Stimulated activated CD4-positive, alpha-beta T cell treated with anti-CD3 and anti-CD28 coated beads, Interleukin-15, amount 100 ng/mL, for 48 hours (primary cell): ENCODE data around the gene LBR.
"Not testable (repeated sequence)": the region's sequence is repeated elsewhere in the genome, so short reads cannot be mapped to it uniquely, and the experiment has no call there.

Source experiments
- DNase-seq, 2 donors: peaks; one replicate each; pipeline ENCODE4 v3.0.0-alpha.2; 2020; ENCODE audit warnings: low read depth in 2 of 2

Gene LBR

GRCh38 chr1:225427235-225428067 lies at the start of gene LBR:
TSS of gene LBR (minus strand) at chr1:225428038. CDS start at chr1:225424075, 3,963 bp downstream.
- DNase-seq = no peak

GRCh38 chr1:225477296-225477911 lies 49.6 kb upstream of the LBR start:
- DNase-seq = no peak

GRCh38 chr1:225476538-225476988 lies 48.7 kb upstream of the LBR start:
- DNase-seq = no peak

DNA sequence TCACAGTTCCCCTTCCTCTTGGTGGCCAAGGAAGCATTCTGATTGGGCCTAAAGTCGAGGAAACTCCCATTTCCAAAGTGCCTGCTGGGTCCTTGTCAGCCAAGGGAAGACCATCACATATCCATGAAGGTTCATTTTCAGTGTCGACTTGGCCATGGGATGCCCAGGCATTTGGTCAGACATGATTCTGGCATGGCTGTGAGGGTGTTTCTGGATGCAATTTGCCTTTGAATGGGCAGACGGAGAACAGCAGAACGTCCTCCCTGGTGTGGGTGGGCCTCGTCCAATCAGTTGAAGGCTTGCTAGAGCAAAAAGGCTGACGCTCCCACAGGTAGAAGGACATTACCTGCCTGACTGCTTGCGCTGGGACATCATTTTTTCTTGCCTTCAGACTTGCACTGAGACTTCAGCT lies 48.3 kb upstream of the LBR start:
- DNase-seq = no peak

- DNase-seq = peak in 1 of 2 donors; percentile 43
Measured at GRCh38 chr1:225474986-225475820, 47.4 kb upstream of the LBR start.

DNA sequence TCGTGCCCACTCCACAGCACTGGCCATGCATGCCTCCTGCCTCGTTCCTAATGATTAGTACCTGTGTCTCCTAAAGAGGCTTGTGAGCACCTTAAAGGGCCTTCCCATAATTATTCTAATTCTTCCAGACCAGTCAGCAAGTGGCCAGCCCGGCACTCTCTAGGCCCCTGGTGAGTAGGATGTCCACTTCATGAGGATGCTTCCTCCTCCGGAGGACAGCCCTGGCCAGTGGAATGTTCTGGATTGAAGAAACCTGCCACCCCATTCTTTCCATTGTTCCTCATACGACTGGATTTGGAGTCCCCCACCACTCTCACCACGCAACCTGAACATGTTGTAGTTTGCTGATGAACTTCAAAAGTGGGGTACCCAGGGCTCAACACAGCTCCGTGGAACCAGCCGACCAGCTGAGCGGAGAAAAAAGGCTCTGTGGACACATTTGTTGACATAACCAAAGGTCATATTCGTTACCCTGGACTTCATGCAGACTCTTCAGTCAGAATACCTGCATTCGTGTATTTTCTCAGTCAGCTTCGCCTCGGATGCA lies 46.7 kb upstream of the LBR start:
- no peak for DNase-seq

GRCh38 chr1:225473676-225474438 lies 46.0 kb upstream of the LBR start:
- DNase-seq = not testable (repeated sequence)

- DNase-seq = not testable (repeated sequence)
Measured at GRCh38 chr1:225473266-225473665, 45.4 kb upstream of the LBR start.

DNA sequence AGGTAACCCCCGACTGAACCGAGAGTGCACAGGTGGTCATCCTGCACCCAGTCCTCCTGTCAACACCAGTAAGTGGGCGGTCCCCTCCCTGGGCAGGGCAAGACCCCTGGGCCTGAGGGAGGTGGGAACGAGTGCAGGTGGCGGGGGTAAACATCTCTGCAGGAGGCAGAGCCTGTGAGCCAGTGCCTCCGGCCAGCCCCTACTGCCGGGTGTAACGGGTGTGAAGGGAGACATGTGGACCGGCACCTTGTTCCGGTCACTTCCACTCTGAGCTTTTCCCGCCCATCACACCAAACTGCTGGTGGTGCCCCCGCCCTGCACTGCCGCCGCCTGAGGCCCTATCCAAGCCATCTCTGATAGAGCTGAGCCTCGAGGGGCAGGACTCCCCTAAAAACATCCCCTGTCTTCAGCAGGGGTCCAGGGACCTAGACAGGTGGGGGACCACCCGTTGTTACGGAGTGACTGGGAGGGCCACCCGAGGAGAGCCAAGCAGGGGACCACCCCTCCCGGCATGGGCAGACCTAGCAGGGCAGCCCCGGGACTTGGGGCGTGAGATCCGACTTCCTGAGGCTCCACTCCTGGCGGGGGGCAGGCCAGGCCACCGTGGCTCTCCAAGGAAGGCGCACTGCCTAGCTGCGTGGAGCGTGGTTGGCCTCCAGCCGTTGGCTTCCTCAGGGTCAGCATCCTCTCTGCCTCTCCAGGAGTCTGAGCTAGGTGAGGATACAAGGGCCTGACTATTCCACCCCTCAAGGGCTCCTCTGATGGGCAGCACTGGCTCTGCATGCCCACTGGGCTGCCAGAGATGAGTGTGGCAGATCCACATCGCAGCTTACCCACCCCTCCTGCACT lies 43.8 kb upstream of the LBR start:
- DNase-seq = no peak

DNA sequence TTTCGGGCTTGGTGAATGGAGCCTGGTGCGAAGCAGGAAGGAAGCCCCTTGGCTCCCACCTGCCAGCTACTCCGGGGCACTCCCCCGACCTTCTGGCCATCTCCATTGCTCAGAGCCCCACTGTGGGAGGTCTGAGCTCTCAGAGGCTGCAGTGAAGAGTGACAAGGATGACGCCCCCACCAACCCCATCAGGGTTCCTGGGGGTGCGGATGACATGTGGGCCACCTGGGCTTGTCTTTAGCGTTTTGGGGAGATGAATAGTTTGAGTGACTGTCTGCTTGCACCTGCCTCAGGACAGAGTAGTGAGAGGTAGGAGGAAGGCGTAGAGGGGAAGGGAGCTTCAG lies 43.2 kb upstream of the LBR start:
- no peak for DNase-seq

DNA sequence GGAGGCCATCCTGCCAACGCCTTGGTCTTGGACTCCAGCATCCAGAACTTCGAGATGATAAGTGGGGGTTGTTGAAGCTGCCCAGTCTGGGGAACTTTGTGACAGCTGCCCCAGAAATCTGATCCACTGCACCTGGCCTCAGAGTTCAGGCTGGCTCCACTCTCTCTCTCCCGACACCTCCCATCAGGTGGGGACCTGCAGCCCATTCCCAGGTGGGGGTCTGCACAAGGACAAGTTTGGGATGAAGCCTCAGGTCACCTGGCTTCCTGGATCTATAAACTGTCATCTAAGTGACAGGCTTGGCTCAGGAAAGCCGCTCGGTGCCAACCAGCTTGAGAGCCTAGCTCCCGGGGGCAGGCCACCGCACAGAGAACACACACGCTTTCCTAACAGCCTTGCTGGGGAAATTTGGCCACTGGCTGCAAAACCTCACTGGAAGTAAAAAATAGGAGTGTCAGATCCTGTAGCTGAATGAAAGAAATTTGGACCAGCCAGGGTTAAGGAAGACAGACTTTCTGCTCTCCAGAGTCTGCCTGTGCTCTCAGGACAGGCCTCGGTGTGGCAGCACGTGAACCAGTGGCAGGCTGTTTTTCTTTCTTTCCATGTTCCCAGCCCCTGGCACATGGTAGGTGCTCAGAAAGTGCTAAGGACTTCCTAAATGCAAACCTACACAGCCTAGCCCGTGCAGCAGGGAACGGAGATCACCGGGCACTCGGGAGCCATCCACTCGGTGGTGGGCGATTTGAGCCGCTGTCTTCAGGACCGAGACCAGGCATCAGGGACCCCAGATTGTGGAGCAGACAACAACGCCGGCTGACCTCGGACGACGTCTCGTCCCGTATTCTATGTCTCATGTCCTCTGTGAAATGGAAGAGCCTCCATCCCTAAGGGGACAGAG lies 42.6 kb upstream of the LBR start:
- no peak for DNase-seq

- DNase-seq = no peak
Measured at GRCh38 chr1:225469051-225469450, 41.2 kb upstream of the LBR start.

- no peak for DNase-seq
Measured at GRCh38 chr1:225468270-225469020, 40.6 kb upstream of the LBR start.

GRCh38 chr1:225467193-225468020 lies 39.6 kb upstream of the LBR start:
- DNase-seq = peak; percentile 69 to 72

GRCh38 chr1:225466848-225467192 lies 39.0 kb upstream of the LBR start:
- no peak for DNase-seq

DNA sequence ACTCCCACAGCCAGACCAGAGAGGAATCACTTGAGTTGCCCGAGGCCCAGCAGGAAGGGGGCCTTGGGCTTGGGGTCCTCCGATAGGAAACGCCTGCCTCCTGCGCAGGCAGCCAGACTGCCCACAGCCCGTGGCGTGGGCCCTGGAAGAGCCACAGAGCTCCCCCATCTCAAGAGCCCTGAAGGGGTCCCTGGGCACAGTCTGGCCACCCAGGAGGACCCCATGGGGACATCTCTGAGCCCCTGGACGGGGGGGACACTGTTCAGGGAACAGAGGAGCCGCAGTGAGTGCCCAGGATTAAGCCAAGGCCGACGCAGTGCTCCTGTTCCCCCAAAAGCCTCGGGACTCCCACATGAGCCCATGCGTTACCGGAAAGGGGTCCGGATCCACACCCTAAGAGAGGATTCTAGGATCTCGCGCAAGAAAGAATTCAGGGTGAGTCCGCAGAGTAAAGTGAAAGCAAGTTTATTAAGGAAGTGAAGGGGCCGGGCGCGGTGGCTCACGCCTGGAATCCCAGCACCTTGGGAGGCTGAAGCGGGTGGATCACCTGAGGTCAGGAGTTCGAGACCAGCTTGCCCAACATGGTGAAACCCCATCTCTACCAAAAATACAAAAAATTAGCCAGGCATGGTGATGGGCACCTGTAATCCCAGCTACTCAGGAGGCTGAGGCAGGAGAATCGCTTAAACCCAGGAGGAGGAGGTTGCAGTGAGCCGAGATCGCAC lies 38.1 kb upstream of the LBR start:
- no peak for DNase-seq
